Endodermal cell (in vitro differentiated cells): ENCODE results near the gene TRIM44. TPM values are rescaled to one million over a fixed set of nuclear protein-coding genes. Genes with fewer than 3 reads are reported as not detected.

Source experiments
- DNase-seq: peaks from one replicate; pipeline ENCODE4 v3.0.0-alpha.2; 2017
- H3K27ac ChIP-seq: 2 replicates; pipeline ENCODE4 v1.5.1; 2013; ENCODE audit warnings: mild to moderate bottlenecking, low read depth, low read length, moderate library complexity
- H3K27me3 ChIP-seq: 2 replicates; pipeline ENCODE4 v1.6.1; 2013; ENCODE audit warnings: mild to moderate bottlenecking, low read length, moderate library complexity; ENCODE audit not compliant: insufficient read depth, control insufficient read depth, poor library complexity, severe bottlenecking
- H3K36me3 ChIP-seq: 2 replicates; pipeline ENCODE4 v1.7.0; 2013; ENCODE audit warnings: mild to moderate bottlenecking, low read length, moderate library complexity; ENCODE audit not compliant: control insufficient read depth, insufficient read depth
- H3K4me1 ChIP-seq: one replicate; pipeline ENCODE4 v1.7.0; 2013; ENCODE audit warnings: low read length; ENCODE audit not compliant: control insufficient read depth, insufficient read depth
- H3K4me3 ChIP-seq: 2 replicates; pipeline ENCODE4 v1.5.1; 2013; ENCODE audit warnings: mild to moderate bottlenecking, low read length, moderate library complexity
- H3K9ac ChIP-seq: 2 replicates; pipeline ENCODE4 v1.6.1; 2013; ENCODE audit warnings: mild to moderate bottlenecking, low read length, moderate library complexity; ENCODE audit not compliant: poor library complexity, severe bottlenecking; ENCODE audit errors: extremely low read depth
- H3K9me3 ChIP-seq: 2 replicates; pipeline ENCODE4 v1.6.1; 2013; ENCODE audit warnings: mild to moderate bottlenecking, low read length, moderate library complexity; ENCODE audit not compliant: control insufficient read depth
- H3K27ac Mint-ChIP-seq: 2 replicates; pipeline ENCODE4 v1.8.0; 2020; ENCODE audit warnings: mixed read lengths
- H3K27me3 Mint-ChIP-seq: 2 replicates; pipeline ENCODE4 v1.8.0; 2021; ENCODE audit warnings: mild to moderate bottlenecking, mixed read lengths; ENCODE audit not compliant: insufficient read depth
- H3K36me3 Mint-ChIP-seq: 2 replicates; pipeline ENCODE4 v1.8.0; 2020; ENCODE audit warnings: low read depth, mixed read lengths
- H3K4me1 Mint-ChIP-seq: 2 replicates; pipeline ENCODE4 v1.8.0; 2020; ENCODE audit warnings: mixed read lengths
- H3K4me3 Mint-ChIP-seq: 2 replicates; pipeline ENCODE4 v1.8.0; 2020; ENCODE audit warnings: mild to moderate bottlenecking, moderate library complexity, mixed read lengths
- H3K9me3 Mint-ChIP-seq: 2 replicates; pipeline ENCODE4 v1.8.0; 2020; ENCODE audit warnings: mild to moderate bottlenecking, mixed read lengths
- WGBS, 2 experiments: methylation state at CpG; one replicate each; pipeline versions ENCODE4 v1.1.5 to v1.1.7; 2013; ENCODE audit warnings: missing lambda C conversion rate in 2 of 2, mixed read lengths in 1 of 2; ENCODE audit not compliant: insufficient coverage in 1 of 2, insufficient read length in 1 of 2; 5-methylcytosine and 5-hydroxymethylcytosine counted together
- total RNA-seq, 2 donors: library from RNA; stranded (reverse); fragmentation: NEBNext Ultra II Directional in 1 of 2; extraction: Animal tissue kit (Norgen Biotek cat#: 25700) in 1 of 2; gene quantifications; 2 replicates in 1 of 2; 3 replicates in 1 of 2; pipeline ENCODE4 v1.2.1, GENCODE V29; 2021
- TF ChIP-seq, protein P1 (sequence below): fragments of 200-600 bp; sonication (generic); conservative IDR thresholded peaks from 2 replicates; pipeline ENCODE4 v1.5.0; 2021; ENCODE audit warnings: antibody characterized with exemption, mild to moderate bottlenecking

TRIM44 gene
- total RNA-seq, 2 donors from 2014 or later, result 48.5 to 63.8 TPM

DNA sequence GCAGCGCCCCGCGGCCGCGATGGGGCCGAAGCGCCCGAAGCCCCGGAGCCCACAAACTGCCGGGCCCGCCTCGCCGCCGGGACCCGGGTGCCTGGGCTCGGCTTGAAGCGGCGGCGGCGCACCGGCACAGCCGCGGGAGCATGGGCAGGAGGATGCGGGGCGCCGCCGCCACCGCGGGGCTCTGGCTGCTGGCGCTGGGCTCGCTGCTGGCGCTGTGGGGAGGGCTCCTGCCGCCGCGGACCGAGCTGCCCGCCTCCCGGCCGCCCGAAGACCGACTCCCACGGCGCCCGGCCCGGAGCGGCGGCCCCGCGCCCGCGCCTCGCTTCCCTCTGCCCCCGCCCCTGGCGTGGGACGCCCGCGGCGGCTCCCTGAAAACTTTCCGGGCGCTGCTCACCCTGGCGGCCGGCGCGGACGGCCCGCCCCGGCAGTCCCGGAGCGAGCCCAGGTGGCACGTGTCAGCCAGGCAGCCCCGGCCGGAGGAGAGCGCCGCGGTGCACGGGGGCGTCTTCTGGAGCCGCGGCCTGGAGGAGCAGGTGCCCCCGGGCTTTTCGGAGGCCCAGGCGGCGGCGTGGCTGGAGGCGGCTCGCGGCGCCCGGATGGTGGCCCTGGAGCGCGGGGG lies 44.0 kb upstream of the TRIM44 start:
- Mint-ChIP-seq H3K4me1 (peaks cover 6% of the 10 kb centered on the region), H3K27me3 (peaks cover 65% of the 10 kb centered on the region), H3K27ac (no peak overlapping the region), H3K4me3 (peak overlapping the region; percentile 66), H3K9me3 (peaks cover 1% of the 10 kb centered on the region), H3K36me3 (no peaks in the 10 kb centered on the region)
- TF ChIP-seq, protein P1, sequence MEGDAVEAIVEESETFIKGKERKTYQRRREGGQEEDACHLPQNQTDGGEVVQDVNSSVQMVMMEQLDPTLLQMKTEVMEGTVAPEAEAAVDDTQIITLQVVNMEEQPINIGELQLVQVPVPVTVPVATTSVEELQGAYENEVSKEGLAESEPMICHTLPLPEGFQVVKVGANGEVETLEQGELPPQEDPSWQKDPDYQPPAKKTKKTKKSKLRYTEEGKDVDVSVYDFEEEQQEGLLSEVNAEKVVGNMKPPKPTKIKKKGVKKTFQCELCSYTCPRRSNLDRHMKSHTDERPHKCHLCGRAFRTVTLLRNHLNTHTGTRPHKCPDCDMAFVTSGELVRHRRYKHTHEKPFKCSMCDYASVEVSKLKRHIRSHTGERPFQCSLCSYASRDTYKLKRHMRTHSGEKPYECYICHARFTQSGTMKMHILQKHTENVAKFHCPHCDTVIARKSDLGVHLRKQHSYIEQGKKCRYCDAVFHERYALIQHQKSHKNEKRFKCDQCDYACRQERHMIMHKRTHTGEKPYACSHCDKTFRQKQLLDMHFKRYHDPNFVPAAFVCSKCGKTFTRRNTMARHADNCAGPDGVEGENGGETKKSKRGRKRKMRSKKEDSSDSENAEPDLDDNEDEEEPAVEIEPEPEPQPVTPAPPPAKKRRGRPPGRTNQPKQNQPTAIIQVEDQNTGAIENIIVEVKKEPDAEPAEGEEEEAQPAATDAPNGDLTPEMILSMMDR, result peak; percentile 31
- H3K4me1 ChIP-seq, result peaks cover 3% of the 10 kb centered on the region
- 0% methylated on average over 19 to 91 of the region's 91 CpGs for WGBS, 2 experiments
- H3K27me3 ChIP-seq, result peaks cover 26% of the 10 kb centered on the region
- H3K9ac ChIP-seq, result no peak overlapping the region
- peak; percentile 84 for DNase-seq
- peak overlapping the region; percentile 85 for H3K4me3 ChIP-seq
- H3K9me3 ChIP-seq, result no peaks in the 10 kb centered on the region
- no peaks in the 10 kb centered on the region for H3K36me3 ChIP-seq
- H3K27ac ChIP-seq, result peak overlapping the region; percentile 84

DNA sequence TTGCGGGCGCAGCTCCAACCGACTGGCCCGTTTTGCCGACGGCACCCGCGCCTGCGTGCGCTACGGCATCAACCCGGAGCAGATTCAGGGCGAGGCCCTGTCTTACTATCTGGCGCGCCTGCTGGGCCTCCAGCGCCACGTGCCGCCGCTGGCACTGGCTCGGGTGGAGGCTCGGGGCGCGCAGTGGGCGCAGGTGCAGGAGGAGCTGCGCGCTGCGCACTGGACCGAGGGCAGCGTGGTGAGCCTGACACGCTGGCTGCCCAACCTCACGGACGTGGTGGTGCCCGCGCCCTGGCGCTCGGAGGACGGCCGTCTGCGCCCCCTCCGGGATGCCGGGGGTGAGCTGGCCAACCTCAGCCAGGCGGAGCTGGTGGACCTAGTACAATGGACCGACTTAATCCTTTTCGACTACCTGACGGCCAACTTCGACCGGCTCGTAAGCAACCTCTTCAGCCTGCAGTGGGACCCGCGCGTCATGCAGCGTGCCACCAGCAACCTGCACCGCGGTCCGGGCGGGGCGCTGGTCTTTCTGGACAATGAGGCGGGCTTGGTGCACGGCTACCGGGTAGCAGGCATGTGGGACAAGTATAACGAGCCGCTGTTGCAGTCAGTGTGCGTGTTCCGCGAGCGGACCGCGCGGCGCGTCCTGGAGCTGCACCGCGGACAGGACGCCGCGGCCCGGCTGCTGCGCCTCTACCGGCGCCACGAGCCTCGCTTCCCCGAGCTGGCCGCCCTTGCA lies 43.3 kb upstream of the TRIM44 start:
- peak overlapping the region; percentile 66 for H3K4me3 Mint-ChIP-seq
- H3K9ac ChIP-seq, result peak overlapping the region; percentile 67
- peaks cover 1% of the 10 kb centered on the region for H3K9me3 Mint-ChIP-seq
- no peaks in the 10 kb centered on the region for H3K36me3 Mint-ChIP-seq
- DNase-seq, result peak; percentile 85
- H3K9me3 ChIP-seq, result no peaks in the 10 kb centered on the region
- peaks cover 65% of the 10 kb centered on the region for H3K27me3 Mint-ChIP-seq
- H3K4me3 ChIP-seq, result peak overlapping the region; percentile 85
- TF ChIP-seq, protein P1, result no peak
- peaks cover 26% of the 10 kb centered on the region for H3K27me3 ChIP-seq
- H3K4me1 Mint-ChIP-seq, result peaks cover 6% of the 10 kb centered on the region
- 1% methylated on average over 33 to 84 of the region's 84 CpGs for WGBS, 2 experiments
- no peak overlapping the region for H3K27ac Mint-ChIP-seq
- H3K36me3 ChIP-seq, result no peaks in the 10 kb centered on the region
- peaks cover 3% of the 10 kb centered on the region for H3K4me1 ChIP-seq
- peak overlapping the region; percentile 84 for H3K27ac ChIP-seq

DNA sequence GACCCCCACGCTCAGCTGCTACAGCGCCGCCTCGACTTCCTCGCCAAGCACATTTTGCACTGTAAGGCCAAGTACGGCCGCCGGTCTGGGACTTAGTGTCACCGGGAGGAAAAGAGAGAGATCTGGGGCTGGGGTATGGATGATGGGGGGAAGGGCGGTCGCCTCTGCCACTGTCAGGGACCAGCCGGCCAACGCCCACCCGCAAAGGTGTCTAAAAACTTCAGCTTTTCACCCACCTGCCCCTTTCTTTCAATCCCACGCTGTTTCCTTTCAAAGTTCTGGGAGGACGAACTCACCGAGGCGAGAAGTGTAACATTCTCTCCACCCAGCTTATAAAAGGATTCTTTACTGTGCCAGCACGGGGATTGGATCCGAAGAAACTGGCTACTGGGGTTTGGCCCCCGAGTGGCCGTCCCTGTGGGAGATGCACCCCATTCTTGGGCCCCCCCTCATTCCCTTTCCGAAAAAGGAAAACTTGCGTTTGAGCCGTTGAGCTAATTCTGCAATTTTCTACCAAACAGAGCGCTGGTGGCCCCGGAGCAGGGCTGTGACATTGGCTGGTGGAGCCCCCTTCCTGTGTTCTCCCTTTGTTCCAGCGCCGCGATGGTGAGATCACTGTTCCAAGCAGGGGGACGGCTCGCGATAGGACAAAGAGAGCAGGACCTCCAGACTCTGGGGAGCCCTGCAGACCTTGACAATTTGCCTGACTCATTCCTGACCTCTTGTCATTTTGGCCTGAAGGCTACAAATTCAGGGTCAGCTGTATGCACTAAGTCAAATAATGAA lies 42.5 kb upstream of the TRIM44 start:
- Mint-ChIP-seq H3K27ac (peak overlapping the region; percentile 79), H3K36me3 (no peaks in the 10 kb centered on the region), H3K9me3 (peaks cover 1% of the 10 kb centered on the region), H3K4me3 (peak overlapping the region; percentile 66), H3K4me1 (peaks cover 4% of the 10 kb centered on the region), H3K27me3 (peaks cover 67% of the 10 kb centered on the region)
- Histone ChIP-seq H3K4me1 (peaks cover 3% of the 10 kb centered on the region), H3K27me3 (peaks cover 27% of the 10 kb centered on the region), H3K4me3 (peak overlapping the region; percentile 85), H3K36me3 (no peaks in the 10 kb centered on the region), H3K27ac (peak overlapping the region; percentile 84), H3K9me3 (no peaks in the 10 kb centered on the region), H3K9ac (peak overlapping the region; percentile 67)
- DNase-seq, result peak; percentile 92
- TF ChIP-seq, protein P1, result no peak
- WGBS, 2 experiments, result 1% methylated on average over 16 to 33 of the region's 33 CpGs
